ENCODE results near the gene GRAMD2A.

The GRAMD2A gene

GRCh38 chr15:72203507-72203837 lies 5.9 kb upstream of the GRAMD2A start:
- Histone ChIP-seq H3K27ac (ENCODE audit: insufficient read depth in 1 of 2, low read depth in 1 of 2, low read length in 2 of 2, poor library complexity in 1 of 2, severe bottlenecking in 2 of 2) (no peak overlapping the region), H3K4me3 (ENCODE audit: control insufficient read depth in 1 of 7, extremely low read depth in 1 of 7, insufficient read depth in 4 of 7, low read depth in 2 of 7, low read length in 6 of 7) (no peak overlapping the region), H3K36me3 (ENCODE audit: control insufficient read depth in 4 of 4, insufficient read depth in 4 of 4, low read length in 3 of 4) (peaks cover 27 to 100% (median 74%) of the 10 kb centered on the region in 4 experiments), H3K4me1 (ENCODE audit: control extremely low read depth in 1 of 4, control insufficient read depth in 4 of 4, insufficient read depth in 4 of 4, low read length in 3 of 4) (no peaks in the 10 kb centered on the region), H3K27me3 (replicated peaks in 2 of 5; ENCODE audit: control insufficient read depth in 4 of 5, insufficient read depth in 5 of 5, low read length in 4 of 5) (peaks cover 0 to 5% (median 0%) of the 10 kb centered on the region in 5 experiments), H3K9me3 (ENCODE audit: control extremely low read depth in 1 of 5, control insufficient read depth in 4 of 5, insufficient read depth in 2 of 5, low read depth in 1 of 5, low read length in 4 of 5) (no peaks in the 10 kb centered on the region)
- no peak for DNase-seq
- CTCF ChIA-PET = interaction anchor here (1.0 to 1.5 kb wide), 2 partner anchors 16 to 82 kb away, joined by 3 to 4 read pairs; no protein-coding TSS in a partner anchor
- WGBS (ENCODE audit: insufficient coverage) = 80% methylated on average over 5 of the region's 5 CpGs
- POLR2A ChIA-PET = no interaction called here

- peaks cover 25 to 100% (median 70%) of the 10 kb centered on the region in 4 experiments for H3K36me3 ChIP-seq (ENCODE audit: control insufficient read depth in 4 of 4, insufficient read depth in 4 of 4, low read length in 3 of 4)
- no peak for DNase-seq
- ChIA-PET POLR2A (no interaction called here), CTCF (interaction anchor here (0.6 to 1.5 kb wide), 3 partner anchors 16 to 82 kb away, joined by 3 to 4 read pairs (median 3); no protein-coding TSS in a partner anchor)
- no peak overlapping the region for H3K4me3 ChIP-seq (ENCODE audit: control insufficient read depth in 1 of 7, extremely low read depth in 1 of 7, insufficient read depth in 4 of 7, low read depth in 2 of 7, low read length in 6 of 7)
- no peaks in the 10 kb centered on the region for H3K9me3 ChIP-seq (ENCODE audit: control extremely low read depth in 1 of 5, control insufficient read depth in 4 of 5, insufficient read depth in 2 of 5, low read depth in 1 of 5, low read length in 4 of 5)
- H3K27ac ChIP-seq (ENCODE audit: insufficient read depth in 1 of 2, low read depth in 1 of 2, low read length in 2 of 2, poor library complexity in 1 of 2, severe bottlenecking in 2 of 2) = no peak overlapping the region
- H3K4me1 ChIP-seq (ENCODE audit: control extremely low read depth in 1 of 4, control insufficient read depth in 4 of 4, insufficient read depth in 4 of 4, low read length in 3 of 4) = peaks cover 0 to under 1% (median 0%) of the 10 kb centered on the region in 4 experiments
- WGBS (ENCODE audit: insufficient coverage) = 96% methylated on average over 8 of the region's 8 CpGs
- peaks cover 0 to 11% (median 2%) of the 10 kb centered on the region in 5 experiments for H3K27me3 ChIP-seq (replicated peaks in 2 of 5; ENCODE audit: control insufficient read depth in 4 of 5, insufficient read depth in 5 of 5, low read length in 4 of 5)
These were observed 5.4 kb upstream of the GRAMD2A start for GRCh38 chr15:72202801-72203506.

GRCh38 chr15:72202302-72202701 lies 4.7 kb upstream of the GRAMD2A start:
- H3K27ac ChIP-seq (ENCODE audit: insufficient read depth in 1 of 2, low read depth in 1 of 2, low read length in 2 of 2, poor library complexity in 1 of 2, severe bottlenecking in 2 of 2) = no peak overlapping the region
- DNase-seq = no peak
- ChIA-PET CTCF (interaction anchor here (0.6 to 8.7 kb wide), 4 partner anchors 25 to 85 kb away, joined by 3 to 82 read pairs (median 6); no protein-coding TSS in a partner anchor), POLR2A (no interaction called here)
- peaks cover 21 to 94% (median 63%) of the 10 kb centered on the region in 4 experiments for H3K36me3 ChIP-seq (ENCODE audit: control insufficient read depth in 4 of 4, insufficient read depth in 4 of 4, low read length in 3 of 4)
- peaks cover 0 to 16% (median 3%) of the 10 kb centered on the region in 5 experiments for H3K27me3 ChIP-seq (replicated peaks in 2 of 5; ENCODE audit: control insufficient read depth in 4 of 5, insufficient read depth in 5 of 5, low read length in 4 of 5)
- H3K4me1 ChIP-seq (ENCODE audit: control extremely low read depth in 1 of 4, control insufficient read depth in 4 of 4, insufficient read depth in 4 of 4, low read length in 3 of 4) = peaks cover 0 to 4% (median 0%) of the 10 kb centered on the region in 4 experiments
- H3K4me3 ChIP-seq (ENCODE audit: control insufficient read depth in 1 of 7, extremely low read depth in 1 of 7, insufficient read depth in 4 of 7, low read depth in 2 of 7, low read length in 6 of 7) = no peak overlapping the region
- no peaks in the 10 kb centered on the region for H3K9me3 ChIP-seq (ENCODE audit: control extremely low read depth in 1 of 5, control insufficient read depth in 4 of 5, insufficient read depth in 2 of 5, low read depth in 1 of 5, low read length in 4 of 5)
- 97% methylated on average over 13 of the region's 13 CpGs for WGBS (ENCODE audit: insufficient coverage)

GRCh38 chr15:72201391-72201921 lies 3.9 kb upstream of the GRAMD2A start:
- ChIA-PET POLR2A (no interaction called here), CTCF (interaction anchor here (0.9 to 8.7 kb wide), 11 partner anchors 15 to 91 kb away, joined by 3 to 82 read pairs (median 8); no protein-coding TSS in a partner anchor)
- no peak overlapping the region for H3K27ac ChIP-seq (ENCODE audit: insufficient read depth in 1 of 2, low read depth in 1 of 2, low read length in 2 of 2, poor library complexity in 1 of 2, severe bottlenecking in 2 of 2)
- no peak overlapping the region for H3K4me3 ChIP-seq (ENCODE audit: control insufficient read depth in 1 of 7, extremely low read depth in 1 of 7, insufficient read depth in 4 of 7, low read depth in 2 of 7, low read length in 6 of 7)
- WGBS (ENCODE audit: insufficient coverage) = 88% methylated on average over 3 of the region's 3 CpGs
- peaks cover 0 to 10% (median 0%) of the 10 kb centered on the region in 4 experiments for H3K4me1 ChIP-seq (ENCODE audit: control extremely low read depth in 1 of 4, control insufficient read depth in 4 of 4, insufficient read depth in 4 of 4, low read length in 3 of 4)
- H3K36me3 ChIP-seq (ENCODE audit: control insufficient read depth in 4 of 4, insufficient read depth in 4 of 4, low read length in 3 of 4) = peaks cover 21 to 85% (median 55%) of the 10 kb centered on the region in 4 experiments
- no peak for DNase-seq
- no peaks in the 10 kb centered on the region for H3K9me3 ChIP-seq (ENCODE audit: control extremely low read depth in 1 of 5, control insufficient read depth in 4 of 5, insufficient read depth in 2 of 5, low read depth in 1 of 5, low read length in 4 of 5)
- H3K27me3 ChIP-seq (replicated peaks in 2 of 5; ENCODE audit: control insufficient read depth in 4 of 5, insufficient read depth in 5 of 5, low read length in 4 of 5) = peaks cover 0 to 25% (median 10%) of the 10 kb centered on the region in 5 experiments

GRCh38 chr15:72200395-72201237 lies 3.0 kb upstream of the GRAMD2A start:
- Histone ChIP-seq H3K36me3 (ENCODE audit: control insufficient read depth in 4 of 4, insufficient read depth in 4 of 4, low read length in 3 of 4) (peaks cover 21 to 77% (median 47%) of the 10 kb centered on the region in 4 experiments), H3K27ac (ENCODE audit: insufficient read depth in 1 of 2, low read depth in 1 of 2, low read length in 2 of 2, poor library complexity in 1 of 2, severe bottlenecking in 2 of 2) (no peak overlapping the region), H3K27me3 (replicated peaks in 2 of 5; ENCODE audit: control insufficient read depth in 4 of 5, insufficient read depth in 5 of 5, low read length in 4 of 5) (peaks cover 0 to 26% (median 11%) of the 10 kb centered on the region in 5 experiments), H3K4me3 (ENCODE audit: control insufficient read depth in 1 of 7, extremely low read depth in 1 of 7, insufficient read depth in 4 of 7, low read depth in 2 of 7, low read length in 6 of 7) (no peak overlapping the region), H3K4me1 (ENCODE audit: control extremely low read depth in 1 of 4, control insufficient read depth in 4 of 4, insufficient read depth in 4 of 4, low read length in 3 of 4) (peaks cover 0 to 10% (median under 1%) of the 10 kb centered on the region in 4 experiments), H3K9me3 (ENCODE audit: control extremely low read depth in 1 of 5, control insufficient read depth in 4 of 5, insufficient read depth in 2 of 5, low read depth in 1 of 5, low read length in 4 of 5) (no peaks in the 10 kb centered on the region)
- 95% methylated on average over 13 of the region's 15 CpGs for WGBS (ENCODE audit: insufficient coverage)
- POLR2A ChIA-PET = no interaction called here
- CTCF ChIA-PET = interaction anchor here (0.7 to 8.7 kb wide), 17 partner anchors 8 to 91 kb away, joined by 3 to 82 read pairs (median 5); no protein-coding TSS in a partner anchor
- no peak for DNase-seq

- H3K27me3 ChIP-seq (replicated peaks in 2 of 5; ENCODE audit: control insufficient read depth in 4 of 5, insufficient read depth in 5 of 5, low read length in 4 of 5) = peaks cover 0 to 26% (median 11%) of the 10 kb centered on the region in 5 experiments
- H3K9me3 ChIP-seq (ENCODE audit: control extremely low read depth in 1 of 5, control insufficient read depth in 4 of 5, insufficient read depth in 2 of 5, low read depth in 1 of 5, low read length in 4 of 5) = no peaks in the 10 kb centered on the region
- whole genome bisulfite sequencing (ENCODE audit: insufficient coverage) = 67% methylated on average over 2 of the region's 2 CpGs
- POLR2A ChIA-PET = no interaction called here
- no peak overlapping the region for H3K4me3 ChIP-seq (ENCODE audit: control insufficient read depth in 1 of 7, extremely low read depth in 1 of 7, insufficient read depth in 4 of 7, low read depth in 2 of 7, low read length in 6 of 7)
- H3K27ac ChIP-seq (ENCODE audit: insufficient read depth in 1 of 2, low read depth in 1 of 2, low read length in 2 of 2, poor library complexity in 1 of 2, severe bottlenecking in 2 of 2) = no peak overlapping the region
- DNase-seq = peak; percentile 74 to 88 (median 83)
- peaks cover 5 to 17% (median 7%) of the 10 kb centered on the region in 4 experiments for H3K4me1 ChIP-seq (ENCODE audit: control extremely low read depth in 1 of 4, control insufficient read depth in 4 of 4, insufficient read depth in 4 of 4, low read length in 3 of 4)
- CTCF ChIA-PET = interaction anchor here (0.7 to 8.7 kb wide), 17 partner anchors 8 to 176 kb away, joined by 3 to 82 read pairs (median 5); partner anchors contain the start of gene HEXA
- H3K36me3 ChIP-seq (ENCODE audit: control insufficient read depth in 4 of 4, insufficient read depth in 4 of 4, low read length in 3 of 4) = peaks cover 20 to 68% (median 42%) of the 10 kb centered on the region in 4 experiments
These were observed 2.2 kb upstream of the GRAMD2A start for GRCh38 chr15:72199721-72200212.
